A673 (cell line): ENCODE results near the gene LRP1B. TPM values are rescaled to one million over a fixed set of nuclear protein-coding genes. Genes with fewer than 3 reads are reported as not detected.
A peak's percentile ranks its signal among the peaks of the same experiment; 100 is the strongest.

Experiments
- BruUV-seq: library from RNA; stranded (reverse); fragments of 400-500 nt; replicated peaks from 2 replicates; lab custom pipeline; 2021; lab: Mats Ljungman, UMichigan
- CTCF ChIA-PET: fragments of 300-600 bp; sonication (Branson Sonifier 250); formaldehyde crosslinking; loops from one replicate; lab custom pipeline; 2022; ENCODE audit warnings: antibody characterized with exemption; lab: Charles Lee
- POLR2A ChIA-PET: fragments of 300-600 bp; sonication (Branson Sonifier 250); formaldehyde crosslinking; loops from one replicate; lab custom pipeline; 2022; ENCODE audit warnings: antibody characterized with exemption; ENCODE audit not compliant: low non-redundant PET; lab: Charles Lee
- DNase-seq: peaks from one replicate; pipeline ENCODE4 v3.0.0-alpha.2; 2015; ENCODE audit warnings: low spot score
- H3K27ac ChIP-seq: fragments of 200-600 bp; sonication (generic); 2 replicates; pipeline ENCODE4 v1.5.1; 2016; ENCODE audit warnings: mixed run types, low read depth, mild to moderate bottlenecking, mixed read lengths, antibody characterized with exemption, low read length; ENCODE audit not compliant: poor library complexity, severe bottlenecking
- H3K27me3 ChIP-seq: fragments of 200-600 bp; sonication (generic); replicated peaks from 2 replicates; pipeline ENCODE4 v1.6.1; 2017; ENCODE audit warnings: mixed run types, low read depth, mild to moderate bottlenecking, mixed read lengths, antibody characterized with exemption, low read length; ENCODE audit not compliant: insufficient read depth, poor library complexity
- H3K36me3 ChIP-seq: fragments of 200-600 bp; sonication (generic); 2 replicates; pipeline ENCODE4 v1.6.1; 2016; ENCODE audit warnings: mixed run types, mild to moderate bottlenecking, mixed read lengths, antibody characterized with exemption, low read length; ENCODE audit not compliant: insufficient read depth, poor library complexity, severe bottlenecking
- H3K4me1 ChIP-seq: fragments of 200-600 bp; sonication (generic); 2 replicates; pipeline ENCODE4 v1.6.1; 2017; ENCODE audit warnings: mixed run types, mild to moderate bottlenecking, mixed read lengths, antibody characterized with exemption, low read length; ENCODE audit not compliant: insufficient read depth, poor library complexity, severe bottlenecking
- H3K4me3 ChIP-seq: fragments of 200-600 bp; sonication (generic); 2 replicates; pipeline ENCODE4 v1.5.1; 2016; ENCODE audit warnings: low read depth, mixed run types, mild to moderate bottlenecking, mixed read lengths, low read length; ENCODE audit not compliant: poor library complexity, severe bottlenecking
- H3K9me3 ChIP-seq: fragments of 200-600 bp; sonication (generic); 2 replicates; pipeline ENCODE4 v1.6.1; 2016; ENCODE audit warnings: mixed run types, low read depth, mild to moderate bottlenecking, mixed read lengths, antibody characterized with exemption, low read length; ENCODE audit not compliant: poor library complexity, severe bottlenecking
- EZH2 ChIP-seq: fragments of 200-600 bp; sonication (generic); IDR thresholded peaks from 2 replicates; pipeline ENCODE4 v1.6.1; 2017; ENCODE audit warnings: borderline replicate concordance, low read depth, mild to moderate bottlenecking, mixed read lengths, antibody characterized with exemption, low read length; ENCODE audit not compliant: poor library complexity, severe bottlenecking
- intact Hi-C: fragments of 100-400 bp; cut with micrococcal nuclease; formaldehyde crosslinking; loops from one replicate; pipeline ENCODE4 v1.10.0; 2022; ENCODE audit not compliant: unreplicated experiment
- total RNA-seq: library from RNA; stranded (reverse); gene quantifications from 2 replicates; pipeline ENCODE4 v1.2.3, GENCODE V29; 2021
- TF ChIP-seq, protein P1 (sequence below): fragments of 300-800, 200-600 bp; sonication (generic); conservative IDR thresholded peaks from 2 replicates; pipeline ENCODE4 v1.5.1; 2017; ENCODE audit warnings: low read depth, mild to moderate bottlenecking, antibody characterized with exemption, low read length, moderate library complexity, mixed read lengths

Gene LRP1B
- total RNA-seq, 1 experiment from 2014 or later: 9.9 TPM

DNA sequence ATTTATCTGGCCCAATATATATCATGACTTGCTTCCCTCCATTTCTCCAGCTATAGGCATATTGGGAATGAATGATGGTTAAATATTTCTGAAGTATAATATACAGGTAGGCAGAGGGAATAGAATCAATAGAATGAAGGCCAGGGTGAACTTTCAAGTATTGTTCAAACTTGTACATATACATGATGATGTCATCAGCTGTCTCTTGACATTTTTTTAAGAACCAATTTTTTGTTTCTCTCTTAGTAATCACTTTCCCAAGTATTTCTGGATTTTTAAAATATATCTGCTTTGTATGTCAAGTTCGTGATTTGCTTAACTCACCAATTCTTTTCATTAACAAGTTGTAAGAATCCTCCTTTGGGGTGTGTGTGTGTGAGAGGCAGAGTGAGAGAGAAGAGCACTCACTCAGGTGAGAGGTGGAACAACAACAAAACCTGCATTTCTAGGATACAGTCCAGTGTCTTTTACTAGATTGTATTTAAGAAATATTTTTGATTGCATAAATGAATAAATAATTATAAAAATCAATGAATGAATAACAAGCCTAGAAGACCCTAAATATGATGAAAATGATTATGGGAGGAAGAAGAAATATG, 1239.1 kb downstream of the LRP1B start:
- ChIA-PET POLR2A (no interaction called here), CTCF (no interaction called here)
- Histone ChIP-seq H3K27me3 (no peaks in the 10 kb centered on the region), H3K27ac (no peak overlapping the region), H3K9me3 (no peaks in the 10 kb centered on the region), H3K36me3 (no peaks in the 10 kb centered on the region), H3K4me3 (no peak overlapping the region), H3K4me1 (peaks cover 14% of the 10 kb centered on the region)
- no TSS peak for BruUV-seq
- intact Hi-C loops: no loop called here
- TF ChIP-seq, protein P1, sequence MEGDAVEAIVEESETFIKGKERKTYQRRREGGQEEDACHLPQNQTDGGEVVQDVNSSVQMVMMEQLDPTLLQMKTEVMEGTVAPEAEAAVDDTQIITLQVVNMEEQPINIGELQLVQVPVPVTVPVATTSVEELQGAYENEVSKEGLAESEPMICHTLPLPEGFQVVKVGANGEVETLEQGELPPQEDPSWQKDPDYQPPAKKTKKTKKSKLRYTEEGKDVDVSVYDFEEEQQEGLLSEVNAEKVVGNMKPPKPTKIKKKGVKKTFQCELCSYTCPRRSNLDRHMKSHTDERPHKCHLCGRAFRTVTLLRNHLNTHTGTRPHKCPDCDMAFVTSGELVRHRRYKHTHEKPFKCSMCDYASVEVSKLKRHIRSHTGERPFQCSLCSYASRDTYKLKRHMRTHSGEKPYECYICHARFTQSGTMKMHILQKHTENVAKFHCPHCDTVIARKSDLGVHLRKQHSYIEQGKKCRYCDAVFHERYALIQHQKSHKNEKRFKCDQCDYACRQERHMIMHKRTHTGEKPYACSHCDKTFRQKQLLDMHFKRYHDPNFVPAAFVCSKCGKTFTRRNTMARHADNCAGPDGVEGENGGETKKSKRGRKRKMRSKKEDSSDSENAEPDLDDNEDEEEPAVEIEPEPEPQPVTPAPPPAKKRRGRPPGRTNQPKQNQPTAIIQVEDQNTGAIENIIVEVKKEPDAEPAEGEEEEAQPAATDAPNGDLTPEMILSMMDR: peak; percentile 39; the same call in 1 of the 2 replicates
- no peak for TF ChIP-seq EZH2
- DNase-seq: peak; percentile 19

GRCh38 chr2:140882671-140883620, 1247.9 kb downstream of the LRP1B start:
- Histone ChIP-seq H3K4me1 (no peaks in the 10 kb centered on the region), H3K36me3 (no peaks in the 10 kb centered on the region), H3K4me3 (no peak overlapping the region), H3K9me3 (no peaks in the 10 kb centered on the region), H3K27ac (no peak overlapping the region), H3K27me3 (no peaks in the 10 kb centered on the region)
- ChIA-PET CTCF (no interaction called here), POLR2A (interaction anchor here (0.6 kb wide), 1 partner anchor 223 kb away, joined by 5 read pairs; no protein-coding TSS in a partner anchor)
- peak; percentile 6 for DNase-seq
- BruUV-seq: no TSS peak
- intact Hi-C loops: no loop called here
- no peak for TF ChIP-seq EZH2
- TF ChIP-seq, protein P1: no peak

DNA sequence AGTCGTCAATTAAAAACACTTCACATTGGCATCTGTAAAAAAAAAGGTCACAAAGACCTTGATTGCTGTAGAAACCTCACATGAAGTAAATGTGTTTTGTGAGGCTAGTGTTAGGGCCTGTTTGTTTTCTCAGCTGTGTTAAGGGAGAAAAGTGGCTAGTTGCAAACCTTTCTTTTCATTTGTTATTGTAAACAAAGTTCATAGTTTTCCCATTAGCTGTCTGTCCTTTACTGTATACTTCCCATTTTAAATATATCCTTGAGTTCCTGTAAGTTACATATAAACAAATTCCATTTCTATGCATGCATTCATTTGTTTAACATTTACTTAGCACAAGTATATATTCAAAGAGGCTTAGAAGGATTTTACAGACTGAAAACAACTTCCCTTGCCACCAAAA, 1250.2 kb downstream of the LRP1B start:
- BruUV-seq: no TSS peak
- POLR2A ChIA-PET: no interaction called here
- CTCF ChIA-PET: no interaction called here
- no peaks in the 10 kb centered on the region for H3K36me3 ChIP-seq
- H3K9me3 ChIP-seq: peaks cover 3% of the 10 kb centered on the region
- no peak overlapping the region for H3K27ac ChIP-seq
- intact Hi-C loops: no loop called here
- H3K4me1 ChIP-seq: no peaks in the 10 kb centered on the region
- no peak for DNase-seq
- no peak overlapping the region for H3K4me3 ChIP-seq
- TF ChIP-seq, protein P1: no peak
- no peak for TF ChIP-seq EZH2
- H3K27me3 ChIP-seq: no peaks in the 10 kb centered on the region
